SW 1271 (cell line): ENCODE data around the gene TENM3.
A peak's percentile ranks its signal among the peaks of the same experiment; 100 is the strongest.

Experiments used
- DNase-seq, 2 experiments: peaks; one replicate each; lab custom pipeline; 2025; lab: John Stamatoyannopoulos, UW

The TENM3 gene

DNA sequence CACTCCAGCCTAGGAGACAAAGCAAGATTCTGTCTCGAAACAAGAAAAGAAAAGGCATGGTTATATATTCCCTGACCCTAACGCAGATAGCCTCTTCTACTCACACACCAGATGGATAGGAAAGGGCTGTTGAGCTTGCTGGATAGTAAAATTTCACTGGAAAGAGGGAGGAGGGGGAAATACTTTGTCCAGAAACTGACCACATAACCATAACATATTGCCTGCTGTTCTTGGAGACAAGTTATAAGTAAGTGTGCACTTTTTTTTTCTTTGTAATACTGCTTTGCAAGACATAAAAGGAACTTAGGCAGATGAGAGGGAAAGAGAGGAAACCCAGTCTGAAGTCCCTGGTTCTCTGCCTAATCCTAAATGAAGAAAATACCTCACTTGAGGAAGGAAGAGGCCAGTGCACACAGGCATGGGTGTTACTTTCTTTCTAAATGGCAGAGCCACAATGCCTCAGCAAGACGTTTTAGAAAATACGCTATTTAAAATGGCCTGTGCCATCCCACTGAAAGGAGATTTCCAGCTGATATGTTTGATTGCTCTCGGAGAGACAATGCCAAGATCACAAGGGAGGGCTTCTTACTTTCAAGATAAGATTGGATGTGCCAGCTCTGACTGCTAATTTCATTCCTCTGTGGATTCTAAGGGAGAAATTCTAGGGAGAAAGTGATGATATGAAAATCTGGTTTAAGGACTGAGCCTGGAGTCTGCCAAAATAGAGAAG is 533.3 kb downstream of the TENM3 start:
- no peak for DNase-seq

- DNase-seq: no peak
Measured at GRCh38 chr4:182778222-182778982, 535.2 kb downstream of the TENM3 start.

DNA sequence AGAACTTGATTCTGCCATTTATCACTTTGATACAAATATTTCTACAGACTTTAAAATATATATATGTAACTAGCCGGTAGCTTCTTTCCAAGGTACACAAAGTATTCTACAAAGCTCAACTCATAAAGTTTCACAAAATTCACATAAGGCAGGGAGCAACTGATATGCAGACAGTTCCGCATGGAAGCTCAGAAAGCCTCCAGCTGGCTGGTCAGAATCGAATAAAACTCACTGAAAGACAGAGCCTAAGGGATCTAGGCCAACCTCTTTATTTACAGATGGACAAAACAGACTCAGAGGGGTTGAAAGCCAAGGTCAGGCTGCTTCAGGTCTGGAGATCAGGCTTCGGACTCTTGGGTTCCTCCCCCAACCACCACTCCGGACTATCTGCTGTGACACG is 543.8 kb downstream of the TENM3 start:
- no peak for DNase-seq

GRCh38 chr4:182788201-182788600 is 545.0 kb downstream of the TENM3 start:
- no peak for DNase-seq

DNA sequence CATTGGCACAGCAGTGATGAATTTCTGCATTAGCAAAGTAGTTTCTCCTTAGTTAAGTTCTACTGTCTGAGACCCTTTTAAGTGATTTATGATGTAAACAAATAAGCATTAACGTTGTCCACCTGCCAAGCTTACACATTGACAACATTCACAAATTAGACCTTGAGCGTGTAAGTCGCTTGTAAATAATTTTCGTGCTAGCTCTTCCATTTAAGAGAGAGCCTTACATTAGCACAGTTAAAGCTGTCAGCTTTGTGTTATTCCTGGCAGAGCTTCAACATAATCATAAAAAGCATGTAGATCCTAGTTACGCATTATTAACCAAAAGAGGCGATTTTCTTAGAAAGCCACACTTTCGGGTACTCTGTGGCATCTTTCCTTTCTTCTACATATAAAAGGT is 546.3 kb downstream of the TENM3 start:
- DNase-seq: no peak

- no peak for DNase-seq
Measured at GRCh38 chr4:182795446-182796238, 552.4 kb downstream of the TENM3 start.

DNA sequence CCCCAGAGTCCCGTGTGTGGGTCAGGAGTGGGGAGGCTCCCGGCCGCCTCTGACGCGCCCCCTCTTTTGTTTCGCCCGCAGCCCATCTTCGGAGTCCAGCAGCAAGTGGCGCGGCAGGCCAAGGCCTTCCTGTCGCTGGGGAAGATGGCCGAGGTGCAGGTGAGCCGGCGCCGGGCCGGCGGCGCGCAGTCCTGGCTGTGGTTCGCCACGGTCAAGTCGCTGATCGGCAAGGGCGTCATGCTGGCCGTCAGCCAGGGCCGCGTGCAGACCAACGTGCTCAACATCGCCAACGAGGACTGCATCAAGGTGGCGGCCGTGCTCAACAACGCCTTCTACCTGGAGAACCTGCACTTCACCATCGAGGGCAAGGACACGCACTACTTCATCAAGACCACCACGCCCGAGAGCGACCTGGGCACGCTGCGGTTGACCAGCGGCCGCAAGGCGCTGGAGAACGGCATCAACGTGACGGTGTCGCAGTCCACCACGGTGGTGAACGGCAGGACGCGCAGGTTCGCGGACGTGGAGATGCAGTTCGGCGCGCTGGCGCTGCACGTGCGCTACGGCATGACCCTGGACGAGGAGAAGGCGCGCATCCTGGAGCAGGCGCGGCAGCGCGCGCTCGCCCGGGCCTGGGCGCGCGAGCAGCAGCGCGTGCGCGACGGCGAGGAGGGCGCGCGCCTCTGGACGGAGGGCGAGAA is 556.5 kb downstream of the TENM3 start:
- no peak for DNase-seq

- no peak for DNase-seq
Measured at GRCh38 chr4:182800216-182800515, 557.0 kb downstream of the TENM3 start.

DNA sequence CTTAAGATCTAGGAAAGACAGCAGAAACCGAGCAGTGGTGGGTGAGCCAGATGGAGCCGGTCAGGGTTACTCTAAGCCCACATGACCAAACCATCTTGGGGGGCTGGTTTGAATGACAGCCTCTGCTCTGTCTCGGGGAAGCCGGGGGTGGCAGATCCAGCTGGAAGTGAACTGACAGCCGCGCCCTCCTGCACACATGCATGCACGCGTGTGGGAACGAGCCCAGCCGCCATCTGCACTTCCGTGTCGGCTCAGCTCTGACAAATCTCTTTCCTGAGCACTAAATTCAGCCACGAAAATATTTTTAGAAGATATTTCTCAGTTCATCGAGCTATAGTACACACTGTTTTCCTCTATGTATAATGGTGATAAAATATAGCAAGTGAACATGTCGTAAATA is 558.4 kb downstream of the TENM3 start:
- no peak for DNase-seq

DNA sequence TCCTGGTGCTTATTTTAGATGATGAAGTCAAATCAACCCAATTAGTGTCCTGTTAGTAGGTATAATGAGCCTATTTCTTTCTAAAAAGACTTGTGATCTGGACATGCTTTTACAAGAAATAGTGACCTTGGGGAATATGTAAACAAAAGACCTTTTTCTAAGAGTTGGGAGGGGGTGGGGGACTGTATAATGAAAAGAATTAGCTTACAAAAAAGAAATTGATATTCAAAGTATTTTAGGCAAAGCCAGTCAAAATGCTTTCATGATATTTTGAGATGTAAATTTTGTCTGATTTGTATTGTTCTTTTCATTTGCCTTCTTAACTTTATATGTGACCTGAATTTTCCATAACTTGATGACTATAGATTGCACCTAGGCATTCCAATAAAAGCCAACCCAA is 559.4 kb downstream of the TENM3 start:
- DNase-seq: no peak

GRCh38 chr4:182803235-182803634 is 560.0 kb downstream of the TENM3 start:
- DNase-seq: no peak

DNA sequence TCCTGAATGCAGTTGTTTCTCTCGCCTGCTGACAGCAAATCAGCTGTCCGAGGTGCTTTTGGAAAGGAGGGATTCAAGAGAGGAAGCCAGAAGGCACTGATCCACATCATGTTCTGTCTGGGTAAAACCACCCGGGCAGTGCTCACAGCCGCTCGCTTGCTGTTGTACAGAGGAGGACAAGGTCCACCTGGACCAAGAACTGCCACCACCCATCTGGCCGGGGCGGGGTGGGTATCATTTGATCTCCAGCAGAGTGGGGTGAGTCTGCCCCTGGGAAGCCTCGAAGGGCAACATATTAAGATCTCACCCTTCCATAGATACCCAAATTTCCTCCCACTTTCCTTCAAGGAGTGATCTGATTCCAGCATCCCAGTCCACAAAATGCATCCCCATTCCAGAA is 560.9 kb downstream of the TENM3 start:
- DNase-seq: no peak

- no peak for DNase-seq
Measured at GRCh38 chr4:182805321-182805720, 562.1 kb downstream of the TENM3 start.

DNA sequence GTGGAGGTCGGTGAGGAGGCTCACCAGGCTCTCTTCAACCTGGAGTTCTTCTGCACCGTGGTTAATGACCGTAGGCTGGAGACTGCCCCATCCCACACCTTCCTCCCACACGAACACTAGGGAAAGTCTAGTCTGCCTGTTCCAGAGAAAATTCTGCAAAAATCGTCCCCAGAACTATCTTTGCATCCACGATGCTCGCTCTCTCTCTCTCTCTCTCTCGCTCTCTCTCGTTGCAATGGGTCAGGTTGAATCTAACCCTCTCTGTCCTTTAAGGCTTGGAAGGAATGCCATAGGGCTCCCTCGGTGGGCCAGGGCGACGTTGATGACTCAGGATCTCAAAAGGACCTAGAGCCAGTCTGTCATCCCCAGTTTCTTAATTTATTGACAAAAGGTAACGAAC is 562.5 kb downstream of the TENM3 start:
- DNase-seq: no peak

GRCh38 chr4:182806259-182807252 is 563.4 kb downstream of the TENM3 start:
- peak in 1 of 2 experiments; percentile 22 for DNase-seq

DNA sequence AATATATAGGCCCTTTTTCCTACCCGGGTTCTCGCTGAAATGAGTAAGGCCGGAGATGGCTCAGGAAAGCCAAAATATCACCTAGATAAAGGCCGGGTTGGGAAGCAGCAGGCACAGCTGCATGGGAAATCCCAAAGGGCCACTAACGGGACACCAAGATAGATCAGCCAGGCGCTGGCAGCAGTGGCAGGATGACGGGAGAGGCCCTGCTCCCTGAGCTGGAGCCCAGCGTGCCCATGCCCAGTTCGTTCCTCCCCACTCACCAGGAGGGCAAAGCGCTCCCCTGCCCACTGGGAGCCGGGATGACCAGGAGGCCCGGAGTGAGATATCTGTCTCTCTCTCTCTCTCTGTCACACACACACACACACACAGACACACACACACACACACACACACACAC is 564.1 kb downstream of the TENM3 start:
- no peak for DNase-seq

DNA sequence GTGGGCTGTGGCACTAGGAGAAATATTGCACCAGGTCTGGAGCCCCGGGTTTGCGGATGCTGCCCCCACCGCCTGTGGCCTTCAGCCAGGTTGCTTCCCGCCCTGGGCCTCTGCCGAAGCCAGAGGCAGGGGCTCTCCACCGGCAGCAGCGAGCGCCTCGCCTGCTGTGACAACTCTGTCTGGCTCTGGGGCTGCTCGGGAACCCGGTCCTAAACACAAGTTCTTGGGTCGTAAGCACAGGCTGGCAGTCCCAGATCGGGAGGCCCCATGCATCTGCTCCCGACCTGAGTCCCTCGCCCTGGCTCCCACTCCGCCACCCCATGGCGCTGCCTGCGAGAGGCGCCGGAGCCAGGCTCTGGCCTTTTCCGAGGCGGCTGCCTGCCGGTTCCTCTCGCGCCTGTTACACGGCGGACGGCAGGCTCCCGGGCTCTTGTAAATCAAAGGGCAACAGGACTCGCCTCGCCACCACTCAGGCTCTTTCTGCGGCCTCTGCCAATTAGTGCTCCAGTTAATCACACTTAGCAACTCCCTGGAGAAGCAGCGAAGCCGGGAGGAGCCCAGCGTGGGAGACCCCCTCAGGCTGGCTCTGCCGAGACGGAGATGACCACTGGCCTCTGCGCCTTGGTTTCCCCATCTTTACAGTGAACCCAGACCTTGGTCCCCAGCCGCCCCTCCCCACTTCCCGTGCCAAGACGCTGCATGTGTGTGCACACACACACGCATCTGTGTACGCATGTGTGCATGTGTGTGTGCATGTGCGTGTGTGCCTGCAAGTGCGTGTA is 564.8 kb downstream of the TENM3 start:
- no peak for DNase-seq

DNA sequence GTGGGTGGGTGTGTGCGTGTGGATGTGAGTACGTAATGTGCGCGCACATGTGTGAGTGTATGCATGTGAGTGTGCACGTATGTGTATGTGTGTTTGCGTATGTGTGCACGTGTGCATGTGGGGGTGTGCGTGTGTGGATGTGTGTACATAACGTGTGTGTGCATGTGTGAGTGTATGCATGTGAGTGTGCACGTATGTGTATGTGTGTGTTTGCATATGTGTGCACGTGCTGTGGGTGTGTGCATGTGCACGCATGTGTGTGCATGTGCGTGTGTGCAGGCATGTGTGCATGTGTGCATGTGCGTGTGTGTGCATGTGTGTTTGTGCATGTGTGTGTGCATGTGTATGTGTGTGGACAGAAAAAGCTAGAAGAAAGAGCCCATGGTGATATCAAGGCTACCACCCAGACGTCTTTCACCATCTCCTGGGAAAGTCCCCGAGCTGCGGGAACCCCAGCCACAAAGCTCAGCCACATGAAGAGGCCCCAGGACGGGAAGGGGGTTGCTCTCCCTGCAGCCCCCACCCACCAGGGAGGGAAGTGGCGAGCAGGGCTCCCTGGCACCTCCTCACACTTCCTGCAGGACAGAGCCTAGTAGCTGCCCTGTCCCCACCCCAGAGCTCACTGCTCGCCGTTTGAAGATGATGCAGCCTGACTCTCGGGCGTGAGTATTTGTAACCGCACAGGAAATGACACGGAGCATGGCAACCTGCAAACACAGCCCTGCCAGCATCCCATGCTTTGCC is 565.6 kb downstream of the TENM3 start:
- DNase-seq: peak; percentile 14 to 47

DNA sequence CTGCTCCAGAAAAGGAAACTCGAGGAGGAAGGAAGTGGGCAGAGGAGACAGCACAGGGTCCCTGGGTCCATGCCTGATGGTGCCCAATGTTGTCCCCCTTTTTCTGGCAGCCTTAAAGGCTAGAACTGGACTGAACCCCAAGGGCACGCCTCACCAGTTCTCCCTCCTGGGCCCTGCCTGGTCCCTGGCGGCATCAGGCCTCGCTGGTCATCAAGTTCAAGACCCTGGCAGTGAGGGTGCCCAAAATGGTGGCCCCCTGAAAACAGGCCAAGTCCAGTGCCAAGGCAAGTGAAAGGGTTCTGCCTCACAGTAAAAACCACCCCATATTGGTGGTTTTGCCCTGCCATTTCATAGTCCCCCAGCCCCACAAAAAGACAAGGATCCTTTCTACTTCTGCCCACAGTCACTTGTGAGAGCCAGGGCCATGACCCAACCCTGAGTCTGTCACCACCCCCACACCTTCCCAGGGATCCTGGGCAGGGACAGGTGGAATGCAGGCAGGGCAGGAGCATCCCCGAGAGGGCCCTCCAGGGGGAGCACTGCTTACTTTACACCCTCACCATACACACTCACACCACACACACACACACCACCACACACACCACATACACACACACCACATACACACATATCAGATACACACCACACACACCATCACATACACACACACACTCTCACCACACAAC is 566.4 kb downstream of the TENM3 start:
- no peak for DNase-seq
